HCT116 (cell line): ENCODE data around the gene FAM234A. TPM values are rescaled to one million over a fixed set of nuclear protein-coding genes. Genes with fewer than 3 reads are reported as not detected.
"Not testable (repeated sequence)": the region's sequence is repeated elsewhere in the genome, so short reads cannot be mapped to it uniquely, and the experiment has no call there.

ENCODE experiments used
- ATAC-seq: fragments of 200-7000 bp; cut with Tn5 transposase; 2 replicates; pipeline ENCODE4 v1.9.1; 2020; ENCODE audit warnings: mild to moderate bottlenecking, moderate library complexity
- BruUV-seq: library from RNA; stranded (reverse); fragments of 400-500 nt; replicated peaks from 2 replicates; lab custom pipeline; 2021; lab: Mats Ljungman, UMichigan
- CTCF ChIA-PET: fragments of 300-600 bp; sonication (Branson Sonifier 250); formaldehyde crosslinking; loops from one replicate; lab custom pipeline; 2021; ENCODE audit warnings: antibody characterized with exemption; lab: Charles Lee
- POLR2A ChIA-PET: fragments of 300-600, 350-600 bp; sonication (Branson Sonifier 250); formaldehyde crosslinking; loops from one replicate; lab custom pipeline; 2021; ENCODE audit warnings: antibody characterized with exemption; lab: Charles Lee
- RAD21 ChIA-PET, 2 experiments: fragments of 300-600 bp; sonication (Branson Sonifier 250); formaldehyde crosslinking; loops; one replicate each; lab custom pipeline; 2023; ENCODE audit warnings: low total read pairs in 2 of 2; ENCODE audit not compliant: uncharacterized antibody in 2 of 2, unreplicated experiment in 2 of 2, low non-redundant PET in 1 of 2; lab: Charles Lee
- DNase-seq: peaks from one replicate; pipeline ENCODE4 v3.0.0-alpha.2; 2010; ENCODE audit warnings: low read depth, low spot score
- H2AFZ ChIP-seq: fragments of 200-600 bp; shearing (Covaris generic), sonication (generic); 2 replicates; pipeline ENCODE4 v1.6.1; 2017; ENCODE audit warnings: low read depth, mixed run types, mixed read lengths, antibody characterized with exemption, low read length; ENCODE audit not compliant: poor library complexity, severe bottlenecking
- H3K27ac ChIP-seq: 2 replicates; pipeline ENCODE4 v1.5.1; 2012; ENCODE audit warnings: low read depth, low read length
- H3K27me3 ChIP-seq: fragments of 200-600 bp; sonication (generic); 2 replicates; pipeline ENCODE4 v1.6.1; 2016; ENCODE audit warnings: mixed run types, low read length, mixed read lengths; ENCODE audit not compliant: insufficient read depth
- H3K36me3 ChIP-seq, 2 experiments: fragments of 200-500 bp in 1 of 2; fragments of 200-600 bp in 1 of 2; sonication (Bioruptor generic) in 1 of 2; sonication (generic) in 1 of 2; 2 replicates each; pipeline versions ENCODE4 v1.5.1 to v1.6.1; 2014 to 2016; ENCODE audit warnings: low read length in 2 of 2, inconsistent platforms in 1 of 2, mixed read lengths in 1 of 2, mixed run types in 1 of 2; ENCODE audit not compliant: insufficient read depth in 2 of 2, control insufficient read depth in 1 of 2
- H3K4me1 ChIP-seq, 2 experiments: fragments of 200-600 bp in 1 of 2; sonication (generic) in 1 of 2; 2 replicates each; pipeline versions ENCODE4 v1.5.1 to v1.6.1; 2012 to 2017; ENCODE audit warnings: low read length in 2 of 2, inconsistent platforms in 1 of 2, mild to moderate bottlenecking in 1 of 2, mixed read lengths in 1 of 2, mixed run types in 1 of 2, moderate library complexity in 1 of 2; ENCODE audit not compliant: insufficient read depth in 2 of 2, control insufficient read depth in 1 of 2
- H3K4me2 ChIP-seq: fragments of 200-600 bp; sonication (generic); 2 replicates; pipeline ENCODE4 v1.6.1; 2017; ENCODE audit warnings: mixed run types, low read length, mixed read lengths
- H3K4me3 ChIP-seq, 2 experiments: fragments of 200-600 bp in 1 of 2; sonication (generic) in 1 of 2; replicated peaks in 1 of 2; 2 replicates each; pipeline ENCODE4 v1.5.1; 2011 to 2016; ENCODE audit warnings: low read length in 2 of 2, control low read depth in 1 of 2, low read depth in 1 of 2, mild to moderate bottlenecking in 1 of 2, mixed read lengths in 1 of 2, mixed run types in 1 of 2
- H3K79me2 ChIP-seq: fragments of 200-600 bp; sonication (generic); 2 replicates; pipeline ENCODE4 v1.6.1; 2017; ENCODE audit warnings: mild to moderate bottlenecking, mixed run types, low read length, moderate library complexity, mixed read lengths; ENCODE audit not compliant: insufficient read depth
- H3K9ac ChIP-seq: fragments of 200-600 bp; sonication (generic); 2 replicates; pipeline ENCODE4 v1.6.1; 2016; ENCODE audit warnings: low read length, mixed read lengths
- H3K9me2 ChIP-seq: fragments of 200-600 bp; sonication (generic), shearing (Covaris generic); 2 replicates; pipeline ENCODE4 v1.6.1; 2017; ENCODE audit warnings: mixed run types, mild to moderate bottlenecking, moderate library complexity; ENCODE audit not compliant: insufficient read depth
- H3K9me3 ChIP-seq, 2 experiments: fragments of 200-500 bp in 1 of 2; fragments of 200-600 bp in 1 of 2; sonication (Bioruptor generic) in 1 of 2; sonication (generic) in 1 of 2; 2 replicates each; pipeline ENCODE4 v1.6.1; 2014 to 2017; ENCODE audit warnings: low read length in 2 of 2, mixed read lengths in 2 of 2, inconsistent platforms in 1 of 2, low read depth in 1 of 2, mild to moderate bottlenecking in 1 of 2, mixed run types in 1 of 2, moderate library complexity in 1 of 2; ENCODE audit not compliant: control insufficient read depth in 1 of 2, insufficient read depth in 1 of 2
- H4K20me1 ChIP-seq: fragments of 200-600 bp; sonication (generic), shearing (Covaris generic); 2 replicates; pipeline ENCODE4 v1.6.1; 2017; ENCODE audit warnings: mixed run types, mild to moderate bottlenecking, moderate library complexity; ENCODE audit not compliant: insufficient read depth
- EGR1 ChIP-seq: IDR thresholded peaks from 2 replicates; pipeline ENCODE4 v1.6.1; 2012; ENCODE audit warnings: low read depth
- ELF1 ChIP-seq: IDR thresholded peaks from 2 replicates; pipeline ENCODE4 v1.6.1; 2012; ENCODE audit warnings: low read depth, borderline replicate concordance
- EZH2phosphoT487 ChIP-seq: fragments of 200-600 bp; IDR thresholded peaks from 2 replicates; pipeline ENCODE4 v1.6.1; 2018; ENCODE audit warnings: antibody characterized with exemption, borderline replicate concordance
- FOSL1 ChIP-seq: IDR thresholded peaks from 2 replicates; pipeline ENCODE4 v1.6.1; 2012; ENCODE audit warnings: low read depth
- POLR2AphosphoS5 ChIP-seq: IDR thresholded peaks from 2 replicates; pipeline ENCODE4 v1.6.1; 2011; ENCODE audit warnings: mild to moderate bottlenecking, low read depth, low read length, moderate library complexity
- RAD21 ChIP-seq: IDR thresholded peaks from 2 replicates; pipeline ENCODE4 v1.6.1; 2012; ENCODE audit warnings: low read depth, mild to moderate bottlenecking
- SP1 ChIP-seq: IDR thresholded peaks from 2 replicates; pipeline ENCODE4 v1.6.1; 2012; ENCODE audit warnings: low read depth
- ZFX ChIP-seq: fragments of 450-650 bp; IDR thresholded peaks from 2 replicates; pipeline ENCODE4 v1.6.1; 2017
- intact Hi-C: fragments of 100-400 bp; cut with micrococcal nuclease; formaldehyde crosslinking; loops from 2 replicates; pipeline ENCODE4 v1.10.0; 2022
- total RNA-seq: library from RNA; stranded (reverse); gene quantifications from one replicate; pipeline ENCODE4 v1.2.1, GENCODE V29; 2021; ENCODE audit not compliant: unreplicated experiment
- TF ChIP-seq, protein P1 (sequence below): IDR thresholded peaks from 2 replicates; pipeline ENCODE4 v1.6.1; 2011; ENCODE audit warnings: mild to moderate bottlenecking, low read length, moderate library complexity; ENCODE audit not compliant: insufficient replicate concordance; ENCODE audit errors: extremely low read depth

FAM234A gene
- total RNA-seq, 1 experiment from 2014 or later, result 36.4 TPM

DNA sequence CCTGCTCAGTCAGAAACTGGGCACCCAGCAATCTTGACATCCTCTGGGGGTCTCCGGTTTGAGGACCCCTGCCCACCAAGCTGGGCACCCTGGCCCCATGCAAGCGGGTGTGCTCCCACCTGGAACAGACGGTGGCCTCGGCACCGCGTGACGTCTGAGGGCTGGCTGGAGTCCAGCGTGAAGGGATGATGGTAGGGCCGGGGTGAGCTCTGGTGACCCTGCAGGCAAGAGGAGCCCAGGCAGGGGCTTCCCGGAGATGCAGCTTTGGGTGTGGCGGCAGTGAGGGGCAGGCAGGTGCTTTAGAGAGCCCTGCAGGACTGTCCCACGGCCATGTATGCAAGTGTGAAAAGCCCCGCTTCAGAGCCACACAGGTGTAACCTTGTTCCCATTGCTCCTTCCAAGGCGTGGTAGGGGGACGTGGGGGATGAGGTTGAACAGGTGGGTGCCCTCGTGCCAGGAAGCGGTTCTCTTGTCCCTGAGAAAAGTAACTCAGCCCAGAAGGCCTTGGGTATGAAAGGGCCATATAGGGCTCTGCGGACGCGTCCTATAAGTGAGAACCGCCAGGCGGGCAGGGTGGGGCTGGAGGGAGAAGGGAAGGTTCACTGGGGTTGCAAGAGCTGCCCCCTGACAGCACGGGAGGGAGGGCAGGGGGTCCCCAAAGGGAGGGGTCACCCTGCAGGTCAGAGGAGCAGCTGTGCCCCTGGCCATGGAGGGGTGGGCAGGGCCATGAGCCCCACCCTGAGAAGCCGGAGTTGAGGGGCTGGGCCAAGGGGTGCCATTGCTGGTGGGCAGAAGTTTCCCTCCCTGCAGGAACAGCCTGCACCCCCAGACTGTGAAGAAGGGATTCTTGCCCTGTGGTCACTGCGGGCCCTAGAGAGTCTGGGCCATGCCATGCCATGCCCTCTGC is 31.9 kb downstream of the FAM234A start:
- Histone ChIP-seq H3K79me2 (no peaks in the 10 kb centered on the region), H2AFZ (no peak overlapping the region), H4K20me1 (no peaks in the 10 kb centered on the region), H3K36me3 (no peaks in the 10 kb centered on the region), H3K9me3 (no peaks in the 10 kb centered on the region), H3K9ac (no peak overlapping the region), H3K27ac (no peak overlapping the region), H3K9me2 (no peaks in the 10 kb centered on the region), H3K4me1 (no peaks in the 10 kb centered on the region), H3K4me2 (no peak overlapping the region), H3K4me3 (no peak overlapping the region), H3K27me3 (no peaks in the 10 kb centered on the region)
- no peak for DNase-seq
- no peak for ATAC-seq
- ChIA-PET RAD21 (no interaction called here), CTCF (no interaction called here), POLR2A (no interaction called here)
- BruUV-seq, result no TSS peak
- TF ChIP-seq EZH2phosphoT487, result no peak
- TF ChIP-seq, protein P1, sequence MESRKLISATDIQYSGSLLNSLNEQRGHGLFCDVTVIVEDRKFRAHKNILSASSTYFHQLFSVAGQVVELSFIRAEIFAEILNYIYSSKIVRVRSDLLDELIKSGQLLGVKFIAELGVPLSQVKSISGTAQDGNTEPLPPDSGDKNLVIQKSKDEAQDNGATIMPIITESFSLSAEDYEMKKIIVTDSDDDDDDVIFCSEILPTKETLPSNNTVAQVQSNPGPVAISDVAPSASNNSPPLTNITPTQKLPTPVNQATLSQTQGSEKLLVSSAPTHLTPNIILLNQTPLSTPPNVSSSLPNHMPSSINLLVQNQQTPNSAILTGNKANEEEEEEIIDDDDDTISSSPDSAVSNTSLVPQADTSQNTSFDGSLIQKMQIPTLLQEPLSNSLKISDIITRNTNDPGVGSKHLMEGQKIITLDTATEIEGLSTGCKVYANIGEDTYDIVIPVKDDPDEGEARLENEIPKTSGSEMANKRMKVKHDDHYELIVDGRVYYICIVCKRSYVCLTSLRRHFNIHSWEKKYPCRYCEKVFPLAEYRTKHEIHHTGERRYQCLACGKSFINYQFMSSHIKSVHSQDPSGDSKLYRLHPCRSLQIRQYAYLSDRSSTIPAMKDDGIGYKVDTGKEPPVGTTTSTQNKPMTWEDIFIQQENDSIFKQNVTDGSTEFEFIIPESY, result no peak
- TF ChIP-seq EGR1, result no peak
- no peak for TF ChIP-seq RAD21
- TF ChIP-seq SP1, result no peak
- no peak for TF ChIP-seq POLR2AphosphoS5
- TF ChIP-seq ELF1, result no peak
- TF ChIP-seq FOSL1, result no peak
- no peak for TF ChIP-seq ZFX
- intact Hi-C loops, result no loop called here

DNA sequence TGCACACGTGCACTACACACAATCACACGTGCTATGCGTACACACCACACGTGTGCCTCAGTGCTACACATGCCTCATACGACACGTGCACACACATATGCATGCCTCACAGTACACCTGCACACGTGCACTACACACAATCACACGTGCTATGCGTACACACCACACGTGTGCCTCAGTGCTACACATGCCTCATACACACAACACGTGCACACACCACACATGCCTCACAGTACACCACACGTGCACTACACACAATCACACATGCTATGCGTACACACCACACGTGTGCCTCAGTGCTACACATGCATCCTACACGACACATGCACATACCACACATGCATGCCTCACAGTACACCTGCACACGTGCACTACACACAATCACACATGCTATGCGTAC is 32.9 kb downstream of the FAM234A start:
- H3K4me3 ChIP-seq, ATAC-seq, BruUV-seq, RAD21 ChIA-PET, H3K9me3 ChIP-seq, H3K27ac ChIP-seq, H3K4me2 ChIP-seq, H3K79me2 ChIP-seq, CTCF ChIA-PET, intact Hi-C loops, H3K9ac ChIP-seq, H3K4me1 ChIP-seq, H4K20me1 ChIP-seq, H3K9me2 ChIP-seq, H3K36me3 ChIP-seq, DNase-seq, POLR2A ChIA-PET, H3K27me3 ChIP-seq, H2AFZ ChIP-seq: not testable (repeated sequence)
